ENCODE data around the gene KIF1A. TPM values are rescaled to one million over a fixed set of nuclear protein-coding genes. Genes with fewer than 3 reads are reported as not detected.

KIF1A gene
- total and polyA plus RNA-seq, 2 donors (not counting 3 experiments of a cell fraction or from before 2014, with no cell fraction given) = 0.11 to 0.64 TPM

DNA sequence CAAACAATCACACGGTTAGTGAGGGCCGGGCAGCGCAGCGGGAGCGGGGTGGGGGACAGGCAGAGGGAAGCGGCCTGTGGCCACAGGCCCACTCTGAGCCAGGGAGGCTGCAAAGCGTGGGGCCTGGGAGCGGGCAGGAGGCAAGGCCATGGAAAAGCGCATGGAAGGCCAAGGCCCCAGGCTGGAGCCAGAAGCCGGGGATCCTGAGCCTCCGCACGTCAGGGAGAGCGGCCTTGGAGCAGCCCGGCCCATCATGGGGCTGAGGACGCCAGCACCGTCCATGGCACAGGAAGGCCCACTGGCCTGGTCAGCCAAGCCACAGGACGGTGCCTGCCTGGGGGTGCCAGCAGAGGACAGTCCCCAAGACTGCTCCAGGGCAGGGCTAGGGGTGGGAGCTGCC lies 85.3 kb downstream of the KIF1A start:
- Histone ChIP-seq H3K9me3 (replicated peaks; ENCODE audit: control insufficient read depth, insufficient read depth, low read length) (no peaks in the 10 kb centered on the region), H3K27ac (ENCODE audit: insufficient read depth, low read depth, low read length) (no peak overlapping the region), H3K9me1 (replicated peaks; ENCODE audit: control insufficient read depth, extremely low read depth, insufficient read depth, low read length) (no peaks in the 10 kb centered on the region), H3K27me3 (ENCODE audit: control insufficient read depth in 2 of 2, insufficient read depth in 2 of 2, low read length in 2 of 2) (no peaks in the 10 kb centered on the region), H3K4me2 (ENCODE audit: insufficient read depth, low read length) (no peak overlapping the region), H3K4me3 (replicated peaks in 1 of 3; ENCODE audit: insufficient read depth in 1 of 3, low read depth in 1 of 3, low read length in 3 of 3) (no peak overlapping the region), H3K36me3 (ENCODE audit: control insufficient read depth in 2 of 2, extremely low read depth in 1 of 2, insufficient read depth in 2 of 2, low read length in 2 of 2) (no peaks in the 10 kb centered on the region), H3K9ac (replicated peaks; ENCODE audit: extremely low read depth, insufficient read depth, low read length) (no peak overlapping the region), H3K79me2 (ENCODE audit: control insufficient read depth, insufficient read depth, low read length) (no peaks in the 10 kb centered on the region), H4K20me1 (replicated peaks; ENCODE audit: control insufficient read depth, extremely low read depth, insufficient read depth, low read length) (no peaks in the 10 kb centered on the region), H3K4me1 (ENCODE audit: control insufficient read depth, extremely low read depth, insufficient read depth, low read length) (no peaks in the 10 kb centered on the region), H2AFZ (ENCODE audit: low read depth, low read length) (no peak overlapping the region)
- dilution Hi-C loops (cut with MboI; ENCODE audit: extremely low pct_ligation_motif_present, low sequenced_read_pairs) = no loop called here
- no TSS peak for BruUV-seq (replicated peaks)
- TF ChIP-seq POLR2A (IDR thresholded peaks at IDR 0.05; ENCODE audit: low read depth, low read length) = no peak
- no peak for TF ChIP-seq JUN (IDR thresholded peaks at IDR 0.05; ENCODE audit: borderline replicate concordance, insufficient read depth, insufficient read length, low read depth)
- TF ChIP-seq, protein P1, sequence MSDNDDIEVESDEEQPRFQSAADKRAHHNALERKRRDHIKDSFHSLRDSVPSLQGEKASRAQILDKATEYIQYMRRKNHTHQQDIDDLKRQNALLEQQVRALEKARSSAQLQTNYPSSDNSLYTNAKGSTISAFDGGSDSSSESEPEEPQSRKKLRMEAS (IDR thresholded peaks at IDR 0.05; ENCODE audit: insufficient read depth, insufficient read length) = no peak
- TF ChIP-seq POLR2AphosphoS5 (IDR thresholded peaks at IDR 0.05; ENCODE audit: insufficient read depth, low read depth, low read length) = no peak
- no peak for TF ChIP-seq EZH2 (IDR thresholded peaks at IDR 0.05; ENCODE audit: borderline replicate concordance, low read depth, low read length, severe bottlenecking)
- no peak for TF ChIP-seq MYC (IDR thresholded peaks at IDR 0.05; ENCODE audit: low read depth, low read length)
- no peak for TF ChIP-seq GATA2 (IDR thresholded peaks at IDR 0.05; ENCODE audit: insufficient read depth, insufficient read length, low read depth, low read length)
- intact Hi-C loops (cut with micrococcal nuclease) = no loop called here
- ChIA-PET CTCF (no interaction called here), POLR2A (no interaction called here)
- no peak for DNase-seq (ENCODE audit: low read depth, low spot score)
- no peak for FAIRE-seq

DNA sequence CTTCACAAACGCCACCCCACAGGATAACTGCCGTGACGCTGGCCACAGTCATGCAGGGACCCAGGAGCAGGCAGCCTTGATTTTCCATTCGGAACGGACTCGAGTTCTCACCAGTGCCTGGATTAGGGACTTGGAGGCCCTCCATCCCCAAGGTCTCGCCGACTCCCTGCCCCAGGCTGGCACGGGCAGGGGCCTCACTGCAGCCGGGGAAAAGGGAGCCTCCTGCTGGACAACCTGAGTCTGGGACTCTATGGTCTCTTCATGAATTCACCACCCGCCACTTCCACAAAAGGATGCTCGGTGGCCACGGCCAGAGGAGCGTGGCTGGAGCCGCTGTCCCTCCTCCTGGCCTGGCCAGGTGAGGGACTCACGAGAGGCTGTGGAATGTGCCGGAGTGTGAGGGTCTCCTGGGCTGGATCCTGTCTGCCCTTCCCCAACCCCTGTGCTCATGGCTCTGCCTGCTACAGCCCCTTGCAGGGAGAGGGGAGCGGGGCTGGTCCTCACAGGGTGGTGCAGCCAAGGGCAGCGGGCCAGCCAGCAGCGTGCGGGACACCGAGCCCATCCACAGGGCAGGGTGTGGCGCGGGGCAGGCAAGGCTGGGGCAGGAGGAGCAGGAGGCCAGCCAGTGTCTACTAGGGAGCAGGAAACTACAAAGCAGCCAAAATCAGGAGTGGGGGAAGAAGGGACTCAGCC lies 86.1 kb downstream of the KIF1A start:
- Histone ChIP-seq H3K4me3 (replicated peaks in 1 of 3; ENCODE audit: insufficient read depth in 1 of 3, low read depth in 1 of 3, low read length in 3 of 3) (no peak overlapping the region), H3K27me3 (ENCODE audit: control insufficient read depth in 2 of 2, insufficient read depth in 2 of 2, low read length in 2 of 2) (no peaks in the 10 kb centered on the region), H3K27ac (ENCODE audit: insufficient read depth, low read depth, low read length) (no peak overlapping the region), H3K79me2 (ENCODE audit: control insufficient read depth, insufficient read depth, low read length) (no peaks in the 10 kb centered on the region), H3K9ac (replicated peaks; ENCODE audit: extremely low read depth, insufficient read depth, low read length) (no peak overlapping the region), H3K36me3 (ENCODE audit: control insufficient read depth in 2 of 2, extremely low read depth in 1 of 2, insufficient read depth in 2 of 2, low read length in 2 of 2) (no peaks in the 10 kb centered on the region), H4K20me1 (replicated peaks; ENCODE audit: control insufficient read depth, extremely low read depth, insufficient read depth, low read length) (no peaks in the 10 kb centered on the region), H2AFZ (ENCODE audit: low read depth, low read length) (no peak overlapping the region), H3K4me1 (ENCODE audit: control insufficient read depth, extremely low read depth, insufficient read depth, low read length) (no peaks in the 10 kb centered on the region), H3K9me1 (replicated peaks; ENCODE audit: control insufficient read depth, extremely low read depth, insufficient read depth, low read length) (no peaks in the 10 kb centered on the region), H3K4me2 (ENCODE audit: insufficient read depth, low read length) (no peak overlapping the region), H3K9me3 (replicated peaks; ENCODE audit: control insufficient read depth, insufficient read depth, low read length) (no peaks in the 10 kb centered on the region)
- dilution Hi-C loops (cut with MboI; ENCODE audit: extremely low pct_ligation_motif_present, low sequenced_read_pairs) (no loop called here), intact Hi-C loops (cut with micrococcal nuclease) (no loop called here)
- no TSS peak for BruUV-seq (replicated peaks)
- ChIA-PET CTCF (no interaction called here), POLR2A (no interaction called here)
- DNase-seq (ENCODE audit: low read depth, low spot score) (no peak), FAIRE-seq (no peak)
- TF ChIP-seq EZH2 (IDR thresholded peaks at IDR 0.05; ENCODE audit: borderline replicate concordance, low read depth, low read length, severe bottlenecking) (no peak), GATA2 (IDR thresholded peaks at IDR 0.05; ENCODE audit: insufficient read depth, insufficient read length, low read depth, low read length) (no peak), MYC (IDR thresholded peaks at IDR 0.05; ENCODE audit: low read depth, low read length) (no peak), FOS (IDR thresholded peaks at IDR 0.05; ENCODE audit: borderline replicate concordance, insufficient read depth, low read length) (no peak), POLR2AphosphoS5 (IDR thresholded peaks at IDR 0.05; ENCODE audit: insufficient read depth, low read depth, low read length) (no peak), JUN (IDR thresholded peaks at IDR 0.05; ENCODE audit: borderline replicate concordance, insufficient read depth, insufficient read length, low read depth) (no peak), POLR2A (IDR thresholded peaks at IDR 0.05; ENCODE audit: low read depth, low read length) (no peak)
- TF ChIP-seq, protein P1 (IDR thresholded peaks at IDR 0.05; ENCODE audit: insufficient read depth, insufficient read length) = no peak
- TF ChIP-seq, protein P2, sequence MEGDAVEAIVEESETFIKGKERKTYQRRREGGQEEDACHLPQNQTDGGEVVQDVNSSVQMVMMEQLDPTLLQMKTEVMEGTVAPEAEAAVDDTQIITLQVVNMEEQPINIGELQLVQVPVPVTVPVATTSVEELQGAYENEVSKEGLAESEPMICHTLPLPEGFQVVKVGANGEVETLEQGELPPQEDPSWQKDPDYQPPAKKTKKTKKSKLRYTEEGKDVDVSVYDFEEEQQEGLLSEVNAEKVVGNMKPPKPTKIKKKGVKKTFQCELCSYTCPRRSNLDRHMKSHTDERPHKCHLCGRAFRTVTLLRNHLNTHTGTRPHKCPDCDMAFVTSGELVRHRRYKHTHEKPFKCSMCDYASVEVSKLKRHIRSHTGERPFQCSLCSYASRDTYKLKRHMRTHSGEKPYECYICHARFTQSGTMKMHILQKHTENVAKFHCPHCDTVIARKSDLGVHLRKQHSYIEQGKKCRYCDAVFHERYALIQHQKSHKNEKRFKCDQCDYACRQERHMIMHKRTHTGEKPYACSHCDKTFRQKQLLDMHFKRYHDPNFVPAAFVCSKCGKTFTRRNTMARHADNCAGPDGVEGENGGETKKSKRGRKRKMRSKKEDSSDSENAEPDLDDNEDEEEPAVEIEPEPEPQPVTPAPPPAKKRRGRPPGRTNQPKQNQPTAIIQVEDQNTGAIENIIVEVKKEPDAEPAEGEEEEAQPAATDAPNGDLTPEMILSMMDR (IDR thresholded peaks at IDR 0.05; ENCODE audit: extremely low read depth in 1 of 2, insufficient read depth in 1 of 2, low read depth in 1 of 2, low read length in 2 of 2) = no peak

Data from endothelial cell of umbilical vein (primary cell).